ENCODE data around the gene EFHC1. TPM values are rescaled to one million over a fixed set of nuclear protein-coding genes. Genes with fewer than 3 reads are reported as not detected.
A peak's percentile ranks its signal among the peaks of the same experiment; 100 is the strongest.

EFHC1 gene
- total RNA-seq, 4 donors from 2014 or later: 14.0 to 63.0 (median 27.6) TPM

DNA sequence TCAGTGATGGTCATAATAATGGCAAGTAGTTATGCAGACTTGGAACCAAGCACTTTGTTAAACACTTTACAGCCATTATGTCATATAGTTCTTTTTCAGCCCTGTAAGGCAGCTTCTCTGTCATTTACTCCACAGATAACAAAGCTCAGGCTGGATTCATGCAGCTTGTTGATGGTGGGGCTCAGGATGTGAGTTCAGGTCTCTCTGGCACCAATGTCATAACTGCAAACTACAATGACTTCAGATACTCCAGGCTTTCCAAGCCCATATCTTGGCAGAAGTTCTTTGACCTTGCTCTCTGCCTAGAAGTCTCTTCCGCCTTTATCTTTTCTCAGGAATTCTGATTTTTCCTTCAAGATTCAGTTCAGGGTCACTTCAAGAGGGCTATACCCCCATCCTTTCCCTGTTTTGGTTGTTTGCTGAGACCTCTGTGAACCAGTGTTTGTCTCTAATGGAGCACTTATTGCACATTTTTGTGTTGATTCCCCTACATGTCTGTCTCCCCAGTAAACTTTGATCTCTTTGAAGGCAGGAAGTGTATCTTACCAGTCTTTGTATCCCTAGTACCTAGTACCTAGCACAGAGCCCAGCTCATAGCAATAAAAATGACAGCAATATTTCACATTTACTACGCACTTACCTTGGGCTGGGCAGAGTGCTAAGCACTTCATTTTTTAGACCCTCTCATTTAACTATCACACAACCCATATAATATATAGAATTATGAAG is 19.7 kb upstream of the EFHC1 start:
- Histone ChIP-seq H3K4me1 (peaks cover 13% of the 10 kb centered on the region), H3K27me3 (no peaks in the 10 kb centered on the region), H3K36me3 (peaks cover 7% of the 10 kb centered on the region), H3K4me3 (no peak overlapping the region), H3K27ac (no peak overlapping the region), H3K9me3 (no peaks in the 10 kb centered on the region)
- TF ChIP-seq, protein P1, sequence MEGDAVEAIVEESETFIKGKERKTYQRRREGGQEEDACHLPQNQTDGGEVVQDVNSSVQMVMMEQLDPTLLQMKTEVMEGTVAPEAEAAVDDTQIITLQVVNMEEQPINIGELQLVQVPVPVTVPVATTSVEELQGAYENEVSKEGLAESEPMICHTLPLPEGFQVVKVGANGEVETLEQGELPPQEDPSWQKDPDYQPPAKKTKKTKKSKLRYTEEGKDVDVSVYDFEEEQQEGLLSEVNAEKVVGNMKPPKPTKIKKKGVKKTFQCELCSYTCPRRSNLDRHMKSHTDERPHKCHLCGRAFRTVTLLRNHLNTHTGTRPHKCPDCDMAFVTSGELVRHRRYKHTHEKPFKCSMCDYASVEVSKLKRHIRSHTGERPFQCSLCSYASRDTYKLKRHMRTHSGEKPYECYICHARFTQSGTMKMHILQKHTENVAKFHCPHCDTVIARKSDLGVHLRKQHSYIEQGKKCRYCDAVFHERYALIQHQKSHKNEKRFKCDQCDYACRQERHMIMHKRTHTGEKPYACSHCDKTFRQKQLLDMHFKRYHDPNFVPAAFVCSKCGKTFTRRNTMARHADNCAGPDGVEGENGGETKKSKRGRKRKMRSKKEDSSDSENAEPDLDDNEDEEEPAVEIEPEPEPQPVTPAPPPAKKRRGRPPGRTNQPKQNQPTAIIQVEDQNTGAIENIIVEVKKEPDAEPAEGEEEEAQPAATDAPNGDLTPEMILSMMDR (IDR thresholded peaks at IDR 0.05): no peak
- TF ChIP-seq POLR2A (IDR thresholded peaks at IDR 0.05) (no peak), POLR2AphosphoS5 (IDR thresholded peaks at IDR 0.05) (no peak), EP300 (IDR thresholded peaks at IDR 0.05) (no peak)
- 90% methylated on average over 2 of the region's 2 CpGs for WGBS
- no peak for DNase-seq (ENCODE audit: low spot score in 2 of 2)

DNA sequence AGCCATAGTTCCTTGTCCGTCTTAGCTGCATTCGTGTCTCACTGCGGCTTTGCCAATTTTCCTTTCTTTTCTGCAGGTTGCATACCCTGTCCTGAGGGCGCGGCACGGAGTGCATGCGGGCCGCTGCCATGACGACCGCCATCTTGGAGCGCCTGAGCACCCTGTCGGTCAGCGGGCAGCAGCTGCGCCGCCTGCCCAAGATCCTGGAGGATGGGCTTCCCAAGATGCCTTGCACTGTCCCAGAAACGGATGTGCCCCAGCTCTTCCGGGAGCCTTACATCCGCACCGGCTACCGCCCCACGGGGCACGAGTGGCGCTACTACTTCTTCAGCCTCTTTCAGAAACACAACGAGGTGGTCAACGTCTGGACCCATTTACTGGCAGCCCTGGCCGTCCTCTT is 17.1 kb upstream of the EFHC1 start:
- TF ChIP-seq EP300 (IDR thresholded peaks at IDR 0.05) (no peak), POLR2A (IDR thresholded peaks at IDR 0.05) (no peak), POLR2AphosphoS5 (IDR thresholded peaks at IDR 0.05) (no peak)
- TF ChIP-seq, protein P1 (IDR thresholded peaks at IDR 0.05): no peak
- WGBS: 93% methylated on average over 26 of the region's 26 CpGs

DNA sequence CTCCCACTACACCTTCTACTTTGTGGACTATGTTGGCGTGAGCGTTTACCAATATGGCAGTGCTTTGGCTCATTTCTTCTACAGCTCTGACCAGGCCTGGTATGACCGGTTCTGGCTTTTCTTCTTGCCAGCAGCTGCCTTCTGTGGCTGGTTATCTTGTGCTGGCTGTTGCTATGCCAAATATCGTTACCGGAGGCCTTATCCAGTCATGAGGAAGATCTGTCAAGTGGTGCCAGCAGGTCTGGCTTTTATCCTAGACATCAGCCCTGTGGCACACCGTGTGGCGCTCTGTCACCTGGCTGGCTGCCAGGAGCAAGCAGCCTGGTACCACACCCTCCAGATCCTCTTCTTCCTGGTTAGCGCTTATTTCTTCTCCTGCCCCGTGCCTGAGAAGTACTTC is 16.5 kb upstream of the EFHC1 start:
- H3K27me3 ChIP-seq: peaks cover 5% of the 10 kb centered on the region
- no peak for TF ChIP-seq POLR2A (IDR thresholded peaks at IDR 0.05)
- TF ChIP-seq POLR2AphosphoS5 (IDR thresholded peaks at IDR 0.05): peak in 2 of 3 donors; percentile 14 to 55
- no peak for TF ChIP-seq EP300 (IDR thresholded peaks at IDR 0.05)
- TF ChIP-seq, protein P1 (IDR thresholded peaks at IDR 0.05): no peak
- no peak overlapping the region for H3K4me3 ChIP-seq
- H3K27ac ChIP-seq: no peak overlapping the region
- peaks cover 13% of the 10 kb centered on the region for H3K4me1 ChIP-seq
- H3K9me3 ChIP-seq: no peaks in the 10 kb centered on the region
- WGBS: 46% methylated on average over 9 of the region's 9 CpGs
- peak in 1 of 2 donors; percentile 77 for DNase-seq (ENCODE audit: low spot score in 2 of 2)
- H3K36me3 ChIP-seq: peaks cover 7% of the 10 kb centered on the region

More for the DNA sequence above, 17.1 kb upstream of the EFHC1 start:
- H3K9me3 ChIP-seq: no peaks in the 10 kb centered on the region
- no peak overlapping the region for H3K27ac ChIP-seq
- H3K4me1 ChIP-seq: peaks cover 13% of the 10 kb centered on the region
- no peak for DNase-seq (ENCODE audit: low spot score in 2 of 2)
- no peak overlapping the region for H3K4me3 ChIP-seq
- H3K27me3 ChIP-seq: peaks cover 5% of the 10 kb centered on the region
- peaks cover 7% of the 10 kb centered on the region for H3K36me3 ChIP-seq

DNA sequence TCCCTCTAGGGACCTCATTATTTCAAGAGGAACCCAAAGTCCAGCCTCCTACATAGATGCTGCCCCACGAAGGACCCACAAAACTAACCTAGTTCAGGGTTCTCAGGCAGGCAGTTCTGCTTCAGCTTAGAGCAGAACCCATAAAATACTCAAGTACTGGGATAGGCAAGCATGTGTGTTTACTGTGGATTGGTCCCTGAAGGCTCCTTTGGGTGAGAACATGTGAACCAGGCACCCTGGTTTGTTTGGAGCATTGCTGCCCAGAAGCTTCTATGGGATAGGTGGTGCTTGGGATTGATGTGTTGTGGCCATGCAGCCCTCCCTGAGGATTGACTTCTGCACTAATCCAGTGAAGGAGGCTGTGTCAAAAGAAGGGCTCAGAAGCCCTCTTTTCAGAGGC is 14.9 kb upstream of the EFHC1 start:
- peaks cover 7% of the 10 kb centered on the region for H3K36me3 ChIP-seq
- H3K4me3 ChIP-seq: no peak overlapping the region
- no peaks in the 10 kb centered on the region for H3K9me3 ChIP-seq
- H3K27ac ChIP-seq: no peak overlapping the region
- TF ChIP-seq, protein P1 (IDR thresholded peaks at IDR 0.05): no peak
- no peak for TF ChIP-seq POLR2AphosphoS5 (IDR thresholded peaks at IDR 0.05)
- no peak for TF ChIP-seq POLR2A (IDR thresholded peaks at IDR 0.05)
- no peak for TF ChIP-seq EP300 (IDR thresholded peaks at IDR 0.05)
- no peak for DNase-seq (ENCODE audit: low spot score in 2 of 2)
- peaks cover 5% of the 10 kb centered on the region for H3K27me3 ChIP-seq
- peaks cover 18% of the 10 kb centered on the region for H3K4me1 ChIP-seq
- no CpG with 5 or more reads among the region's 1 CpG for WGBS

DNA sequence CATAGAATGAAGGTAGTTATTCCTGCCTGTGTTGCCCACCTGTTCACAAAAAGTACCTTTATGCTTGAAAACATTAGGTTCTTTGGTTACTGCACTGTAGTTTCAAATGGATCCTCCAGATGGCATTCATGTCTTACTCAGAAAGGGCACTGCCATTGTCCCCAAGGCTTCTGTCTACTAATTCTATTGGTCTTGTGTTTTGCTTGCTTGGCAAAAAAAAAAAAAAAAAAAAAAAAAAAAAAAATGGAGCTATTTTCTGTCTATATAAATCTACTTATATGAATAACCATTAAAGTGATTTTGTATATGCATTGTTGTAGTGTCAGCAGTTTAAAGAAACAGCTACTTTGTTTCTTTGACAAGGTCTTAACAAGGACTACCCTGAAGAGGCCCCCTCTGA is 12.7 kb upstream of the EFHC1 start:
- H3K36me3 ChIP-seq: peaks cover 7% of the 10 kb centered on the region
- no peak overlapping the region for H3K4me3 ChIP-seq
- no peak overlapping the region for H3K27ac ChIP-seq
- TF ChIP-seq, protein P1 (IDR thresholded peaks at IDR 0.05): peak; percentile 29 to 42
- TF ChIP-seq POLR2AphosphoS5 (IDR thresholded peaks at IDR 0.05): no peak
- no peak for DNase-seq (ENCODE audit: low spot score in 2 of 2)
- H3K4me1 ChIP-seq: peaks cover 18% of the 10 kb centered on the region
- H3K27me3 ChIP-seq: peaks cover 5% of the 10 kb centered on the region
- no peaks in the 10 kb centered on the region for H3K9me3 ChIP-seq
